Islet precursor cell (in vitro differentiated cells): ENCODE measurements around the gene CACNA1C.

Experiments
- DNase-seq: peaks from one replicate; pipeline ENCODE4 v3.0.0-alpha.2; 2018

Gene CACNA1C

GRCh38 chr12:2212537-2212936 lies 159.8 kb downstream of the CACNA1C start:
- no peak for DNase-seq

- peak; percentile 96 for DNase-seq
These were observed 160.4 kb downstream of the CACNA1C start for GRCh38 chr12:2212971-2213869.

- DNase-seq, result no peak
These were observed 161.6 kb downstream of the CACNA1C start for GRCh38 chr12:2214411-2214810.

- peak; percentile 88 for DNase-seq
These were observed 163.1 kb downstream of the CACNA1C start for GRCh38 chr12:2215709-2216560.

GRCh38 chr12:2218706-2219105 lies 165.9 kb downstream of the CACNA1C start:
- DNase-seq, result no peak

- no peak for DNase-seq
These were observed 168.3 kb downstream of the CACNA1C start for GRCh38 chr12:2221030-2221621.

GRCh38 chr12:2222691-2223090 lies 169.9 kb downstream of the CACNA1C start:
- DNase-seq, result no peak

- no peak for DNase-seq
These were observed 172.2 kb downstream of the CACNA1C start for GRCh38 chr12:2224961-2225360.

- no peak for DNase-seq
These were observed 172.9 kb downstream of the CACNA1C start for GRCh38 chr12:2225696-2226095.

GRCh38 chr12:2226641-2227040 lies 173.9 kb downstream of the CACNA1C start:
- DNase-seq, result no peak

- no peak for DNase-seq
These were observed 174.6 kb downstream of the CACNA1C start for GRCh38 chr12:2227360-2227759.

GRCh38 chr12:2228535-2228934 lies 175.7 kb downstream of the CACNA1C start:
- DNase-seq, result no peak

GRCh38 chr12:2229661-2230539 lies 177.1 kb downstream of the CACNA1C start:
- DNase-seq, result no peak

GRCh38 chr12:2231011-2231595 lies 178.3 kb downstream of the CACNA1C start:
- no peak for DNase-seq

- DNase-seq, result no peak
These were observed 179.2 kb downstream of the CACNA1C start for GRCh38 chr12:2231956-2232355.

GRCh38 chr12:2233034-2233433 lies 180.2 kb downstream of the CACNA1C start:
- no peak for DNase-seq

GRCh38 chr12:2234091-2234490 lies 181.3 kb downstream of the CACNA1C start:
- DNase-seq, result no peak

GRCh38 chr12:2234646-2235350 lies 182.0 kb downstream of the CACNA1C start:
- no peak for DNase-seq

GRCh38 chr12:2236506-2237294 lies 183.9 kb downstream of the CACNA1C start:
- no peak for DNase-seq

GRCh38 chr12:2238111-2238510 lies 185.3 kb downstream of the CACNA1C start:
- DNase-seq, result no peak
